T1000 (cell line): ENCODE data around the gene CREBZF.
"Not testable (repeated sequence)": the region's sequence is repeated elsewhere in the genome, so short reads cannot be mapped to it uniquely, and the experiment has no call there.

ENCODE experiments used
- DNase-seq: peaks from one replicate; lab custom pipeline; 2025; ENCODE audit warnings: mixed read lengths; lab: John Stamatoyannopoulos, UW

CREBZF gene

DNA sequence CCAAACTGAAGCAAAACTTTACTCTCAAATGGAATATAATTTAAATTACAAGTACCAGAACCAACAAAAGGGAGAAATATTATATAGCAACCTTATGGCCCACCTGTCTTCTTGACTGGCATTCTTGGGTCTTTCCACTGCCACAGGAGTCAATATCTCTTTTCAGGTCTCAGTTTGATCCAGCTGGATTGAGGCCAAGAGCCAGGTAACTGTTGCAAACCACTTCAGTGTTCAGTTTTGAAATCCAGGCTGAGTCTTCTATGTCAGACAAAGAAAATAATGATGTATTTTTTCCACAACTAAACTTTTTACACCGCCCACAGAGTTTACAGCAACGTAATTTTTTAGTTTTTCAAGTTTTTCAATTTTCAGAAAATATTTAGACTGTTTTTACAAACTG is 38.4 kb downstream of the CREBZF start:
- no peak for DNase-seq

DNA sequence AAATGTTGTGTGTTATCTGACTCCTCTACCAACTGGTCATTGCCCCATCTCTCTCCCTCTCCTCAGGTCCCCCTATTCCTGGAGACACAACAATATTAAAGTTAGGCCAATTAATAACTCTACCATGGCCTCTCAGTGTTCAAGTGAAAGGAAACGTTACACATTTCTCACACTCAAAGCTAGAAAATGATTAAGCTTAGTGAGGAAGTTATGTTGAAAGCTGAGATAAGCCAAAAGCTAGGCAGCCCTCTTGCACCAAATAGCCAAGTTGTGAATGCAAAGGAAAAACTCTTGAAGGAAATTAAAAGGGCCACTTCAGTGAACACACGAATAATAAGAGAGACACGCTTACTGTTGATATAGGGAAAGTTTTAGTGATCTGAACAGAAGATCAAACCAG is 44.7 kb downstream of the CREBZF start:
- no peak for DNase-seq

DNA sequence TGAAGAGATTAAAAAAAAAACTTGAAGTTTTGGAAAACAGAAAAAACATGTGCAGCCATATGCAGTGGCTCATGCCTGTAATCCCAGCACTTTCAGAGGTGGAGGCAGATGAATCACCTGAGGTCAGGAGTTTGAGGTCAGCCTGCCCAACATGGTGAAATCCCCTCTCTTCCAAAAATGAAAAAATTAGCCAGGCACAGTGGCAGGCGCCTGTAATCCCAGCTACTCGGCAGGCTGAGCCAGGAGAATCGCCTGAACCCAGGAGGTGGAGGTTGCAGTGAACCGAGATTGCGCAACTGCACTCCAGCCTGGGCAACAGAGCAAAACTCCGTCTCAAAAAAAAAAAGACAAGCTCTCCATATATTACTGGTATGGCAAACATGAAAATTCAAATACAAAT is 45.4 kb downstream of the CREBZF start:
- DNase-seq: no peak

DNA sequence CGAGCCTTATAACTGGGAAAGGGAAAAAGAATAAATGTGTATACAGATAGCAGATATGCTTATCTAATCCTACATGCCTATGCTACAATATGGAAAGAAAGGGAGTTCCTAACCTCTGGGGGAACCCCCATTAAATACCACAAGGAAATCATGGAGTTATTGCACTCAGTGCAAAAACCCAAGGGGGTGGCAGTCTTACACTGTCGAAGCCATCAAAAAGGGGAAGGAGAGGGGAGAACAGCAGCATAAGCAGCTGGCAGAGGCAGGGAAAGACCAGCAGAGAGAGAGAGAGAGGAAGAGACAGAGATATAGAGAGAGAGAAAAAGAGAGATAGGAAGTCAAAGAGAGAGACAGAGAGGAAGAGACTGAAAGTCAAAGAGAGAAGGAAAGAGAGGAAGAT is 53.3 kb downstream of the CREBZF start:
- DNase-seq: not testable (repeated sequence)
